ENCODE results near the gene VTI1A.

The VTI1A gene

DNA sequence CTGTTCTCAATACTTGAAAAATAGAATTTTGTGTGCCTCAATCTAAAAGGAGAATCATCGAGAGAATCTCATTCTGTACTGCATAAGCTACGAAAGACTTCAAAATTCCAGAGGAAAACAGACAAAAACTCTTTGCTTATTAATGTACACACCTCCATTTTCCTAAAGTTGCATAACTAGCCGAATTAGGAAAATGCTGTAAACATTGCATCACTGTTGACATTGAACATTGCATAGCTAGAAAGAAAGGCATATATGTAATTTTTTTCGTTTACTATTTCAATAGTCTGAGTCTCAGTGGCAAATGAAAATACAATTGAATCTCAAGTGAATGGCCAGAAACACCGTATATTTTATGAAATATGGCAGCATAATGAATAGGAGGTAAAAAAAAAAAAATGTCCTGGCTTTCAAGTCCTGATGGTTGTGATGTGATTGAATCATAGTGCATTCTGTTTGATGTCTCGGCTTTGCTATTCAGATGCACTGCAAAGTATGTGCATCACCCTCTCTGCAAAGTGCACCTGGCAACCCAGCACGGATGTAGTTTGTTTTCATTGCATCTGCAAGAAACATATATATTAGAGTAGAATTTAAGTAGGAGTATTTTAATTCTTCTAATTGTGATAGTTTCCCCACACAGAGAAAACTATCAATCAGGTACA lies 196.7 kb downstream of the VTI1A start:
- DNase-seq: no peak

DNA sequence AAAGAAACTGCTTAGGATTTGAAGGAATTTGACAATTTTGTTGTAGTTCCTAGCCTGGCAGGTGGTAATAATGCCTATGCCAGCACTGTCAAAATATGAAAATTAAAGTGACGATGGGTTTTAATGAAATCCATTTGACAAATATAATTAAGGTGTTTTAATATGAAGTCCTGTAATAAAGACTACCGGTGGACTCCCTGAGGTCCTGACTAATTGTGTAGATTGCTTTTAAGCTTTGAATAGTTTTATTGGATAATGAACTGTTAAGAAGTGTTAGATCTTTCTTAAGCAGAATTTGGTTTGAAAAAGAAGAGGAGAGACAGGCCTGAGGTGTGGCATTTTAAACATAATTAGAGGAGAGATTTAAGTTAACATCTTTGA lies 197.2 kb downstream of the VTI1A start:
- DNase-seq: no peak

DNA sequence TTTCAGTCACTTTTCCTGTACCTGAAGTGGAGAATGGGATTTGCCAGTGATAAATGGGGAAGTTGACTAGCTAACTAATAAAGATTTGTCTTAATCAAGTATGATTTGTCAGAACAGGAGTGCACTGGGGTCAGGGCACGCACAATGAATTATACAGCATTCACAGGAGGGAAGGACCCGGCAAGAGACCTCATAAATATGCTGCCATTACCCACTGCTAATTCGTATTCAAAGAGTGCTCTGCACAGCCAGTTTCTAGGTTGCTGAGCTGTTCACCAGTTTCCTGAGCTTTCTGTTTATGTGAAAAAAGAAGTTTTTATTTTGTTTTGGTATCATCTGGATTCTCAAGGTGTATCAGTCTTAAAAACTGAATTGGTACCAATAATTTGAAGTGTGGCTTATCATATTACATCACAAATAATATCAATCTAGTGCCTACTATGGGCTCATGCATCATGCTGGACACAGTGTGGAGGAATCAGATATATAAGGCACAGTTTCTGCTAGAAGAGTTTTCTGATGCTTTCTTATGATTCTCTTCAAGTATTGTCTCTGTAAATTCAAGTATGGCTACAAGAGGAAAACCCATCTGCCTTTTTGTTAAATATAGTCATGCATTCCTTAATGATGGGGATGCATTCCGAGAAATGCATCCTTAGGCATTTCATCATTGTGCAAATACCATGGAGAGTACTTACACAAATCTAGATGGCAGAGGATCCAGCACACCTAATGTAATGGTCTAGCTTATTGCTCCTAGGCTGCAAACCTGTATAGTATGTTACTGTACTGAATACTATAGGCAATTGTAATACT lies 202.2 kb downstream of the VTI1A start:
- no peak for DNase-seq

DNA sequence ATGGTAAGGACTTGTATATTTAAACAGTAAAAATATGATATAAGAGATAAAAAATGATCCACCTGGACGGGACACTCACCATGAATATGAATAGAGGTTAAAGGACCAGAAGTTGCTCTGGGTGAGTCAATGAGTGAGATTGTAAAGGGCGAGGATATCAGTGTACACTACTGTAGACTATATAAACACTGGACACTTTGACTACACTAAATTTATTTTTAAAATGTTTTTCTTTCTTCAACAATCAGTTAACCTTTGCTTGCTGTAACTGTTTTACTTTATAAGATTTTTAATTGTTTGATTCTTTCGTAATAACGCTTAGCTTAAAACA lies 202.8 kb downstream of the VTI1A start:
- no peak for DNase-seq

DNA sequence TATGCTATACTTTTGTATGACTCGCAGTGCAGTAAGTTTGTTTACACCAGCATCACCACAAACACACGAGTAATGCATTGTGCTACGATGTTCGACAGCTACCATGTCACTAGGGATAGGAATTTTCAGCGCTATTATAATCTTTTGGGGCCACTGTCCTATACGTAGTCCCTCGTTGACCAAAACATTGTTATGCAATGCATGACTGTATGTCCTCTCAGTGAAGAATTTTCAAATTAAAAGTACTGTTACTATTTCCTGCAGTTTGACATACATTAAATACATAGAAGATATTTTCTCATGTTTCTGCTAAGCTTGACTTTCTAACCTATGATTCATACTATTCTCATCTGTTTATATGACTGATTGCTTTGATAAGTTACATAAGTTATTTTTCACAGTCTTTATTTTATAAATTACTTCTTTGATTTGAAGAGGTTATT lies 203.6 kb downstream of the VTI1A start:
- no peak for DNase-seq

DNA sequence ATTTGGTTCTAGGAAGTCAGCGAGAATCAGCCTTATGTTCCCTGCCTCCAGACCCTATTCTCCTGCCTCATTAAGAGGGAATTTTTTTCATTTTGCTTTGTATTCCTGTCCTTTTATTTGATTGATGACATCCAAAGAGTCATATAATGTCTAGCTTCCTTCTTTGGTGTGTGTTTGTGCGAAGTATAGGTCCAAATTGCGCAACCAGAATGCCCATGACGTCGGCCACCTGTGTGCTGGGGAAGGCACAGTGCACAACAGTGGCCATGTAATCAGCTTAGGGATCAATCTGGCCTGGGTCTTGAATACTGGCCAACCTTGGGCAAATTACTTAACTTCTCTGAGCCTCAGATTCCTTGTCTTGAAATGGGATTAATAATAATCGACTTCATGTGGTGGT lies 206.2 kb downstream of the VTI1A start:
- no peak for DNase-seq

DNA sequence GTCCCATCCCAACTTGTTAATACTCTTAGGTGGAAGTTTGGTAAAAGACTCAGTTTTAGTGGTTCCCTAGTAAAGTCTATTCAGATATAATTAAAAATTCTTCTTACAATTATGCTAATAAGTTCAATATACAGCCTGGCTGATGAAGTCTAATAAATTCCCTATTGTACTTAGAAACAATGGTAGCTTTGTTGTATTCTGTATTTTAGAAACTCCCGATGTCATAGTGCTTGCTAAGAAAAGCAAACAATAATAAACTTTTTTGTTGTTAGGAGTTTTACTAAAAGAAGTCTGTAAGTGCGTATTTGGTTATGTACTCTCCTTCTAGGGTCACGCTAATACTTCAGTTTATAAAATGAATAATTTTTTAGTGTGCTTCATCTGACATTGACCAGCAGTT lies 206.8 kb downstream of the VTI1A start:
- DNase-seq: no peak

DNA sequence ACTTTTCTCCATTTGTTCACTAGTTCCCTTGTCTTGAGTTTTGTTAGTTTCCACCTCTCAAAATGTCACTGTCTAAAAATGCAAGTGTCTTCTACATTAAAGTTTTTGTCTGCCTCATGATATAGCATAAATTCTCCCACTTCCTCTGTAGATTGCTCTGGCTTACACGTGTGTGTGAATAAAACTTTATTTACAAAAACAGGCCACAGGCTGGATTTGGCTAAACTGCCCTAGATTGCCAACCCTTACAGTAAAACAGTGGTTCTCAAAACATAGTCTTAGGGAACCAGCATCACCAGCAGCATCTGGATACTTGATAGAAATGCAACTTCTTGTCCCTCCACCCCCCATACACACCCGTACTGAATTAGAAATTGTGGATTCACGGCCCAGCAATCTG lies 207.8 kb downstream of the VTI1A start:
- no peak for DNase-seq

DNA sequence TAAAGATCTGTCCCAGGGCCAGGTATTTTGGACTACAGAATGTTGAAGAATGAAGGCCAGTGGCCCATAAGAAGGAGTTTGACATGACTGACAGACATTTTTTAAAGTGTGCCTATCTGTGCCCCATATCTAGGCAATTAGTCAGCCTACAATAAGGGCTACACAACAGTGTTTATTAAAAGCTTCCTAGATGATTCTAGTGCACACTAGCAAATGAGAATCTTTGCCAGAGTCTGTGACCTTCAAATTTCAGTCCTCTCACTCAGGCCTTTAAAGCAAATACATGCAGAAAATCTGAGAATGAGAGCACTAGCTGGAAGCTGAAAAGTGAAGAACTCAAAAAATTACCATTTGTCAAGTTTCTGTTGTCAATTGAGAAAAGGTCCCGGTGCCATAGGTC lies 208.7 kb downstream of the VTI1A start:
- DNase-seq: no peak

DNA sequence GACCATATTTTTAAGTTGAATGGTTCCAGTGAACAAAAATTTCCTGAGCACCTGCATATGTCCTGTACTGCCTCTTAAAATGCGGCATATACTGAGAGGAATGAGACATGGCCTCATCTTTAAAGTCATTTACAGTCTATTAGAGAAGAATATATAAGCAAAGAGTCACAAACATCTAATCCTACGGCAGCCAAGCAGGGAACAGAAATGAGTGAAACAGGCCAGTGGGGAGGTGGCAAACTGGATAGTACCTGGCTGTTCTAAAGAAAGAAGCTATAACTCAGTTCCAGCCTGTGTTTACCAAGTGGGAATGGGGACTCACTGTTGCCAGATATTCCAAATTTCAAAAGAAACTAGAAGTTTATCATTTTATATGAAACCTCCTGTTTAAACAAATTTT lies 211.4 kb downstream of the VTI1A start:
- DNase-seq: no peak

DNA sequence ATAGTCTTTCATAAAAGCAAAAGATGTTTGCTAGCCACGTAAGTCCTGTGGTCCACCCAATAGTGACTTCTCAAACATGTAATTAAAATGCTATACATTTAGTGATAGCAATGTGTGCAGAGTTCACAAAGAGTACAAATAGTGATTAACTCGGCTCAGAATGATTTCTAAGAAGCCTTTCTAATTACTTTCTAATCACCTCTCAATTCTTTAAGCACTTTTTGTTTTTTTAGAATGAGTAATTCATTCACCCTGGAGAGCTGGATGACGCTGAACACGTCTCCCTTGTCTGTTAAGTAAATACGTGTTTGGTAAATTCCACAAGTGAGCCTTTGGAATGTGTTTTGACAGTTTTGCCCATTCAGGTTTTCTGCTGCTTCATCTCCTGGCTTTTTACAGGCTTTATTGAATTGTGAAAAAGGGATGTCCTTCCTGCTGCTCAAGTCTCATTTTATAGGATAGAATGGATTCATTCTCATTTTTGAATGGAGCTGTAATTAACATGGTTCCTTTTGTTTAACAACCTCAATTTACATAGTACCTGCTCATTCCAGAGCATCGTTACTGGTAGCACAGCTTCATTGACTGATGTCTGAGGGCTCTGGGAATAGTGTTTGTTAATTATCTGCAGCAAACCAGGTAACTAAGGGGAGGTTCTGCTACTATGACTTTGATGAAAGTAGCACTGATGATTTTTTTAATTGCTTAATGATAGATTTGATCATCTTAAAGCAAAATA lies 212.1 kb downstream of the VTI1A start:
- no peak for DNase-seq

DNA sequence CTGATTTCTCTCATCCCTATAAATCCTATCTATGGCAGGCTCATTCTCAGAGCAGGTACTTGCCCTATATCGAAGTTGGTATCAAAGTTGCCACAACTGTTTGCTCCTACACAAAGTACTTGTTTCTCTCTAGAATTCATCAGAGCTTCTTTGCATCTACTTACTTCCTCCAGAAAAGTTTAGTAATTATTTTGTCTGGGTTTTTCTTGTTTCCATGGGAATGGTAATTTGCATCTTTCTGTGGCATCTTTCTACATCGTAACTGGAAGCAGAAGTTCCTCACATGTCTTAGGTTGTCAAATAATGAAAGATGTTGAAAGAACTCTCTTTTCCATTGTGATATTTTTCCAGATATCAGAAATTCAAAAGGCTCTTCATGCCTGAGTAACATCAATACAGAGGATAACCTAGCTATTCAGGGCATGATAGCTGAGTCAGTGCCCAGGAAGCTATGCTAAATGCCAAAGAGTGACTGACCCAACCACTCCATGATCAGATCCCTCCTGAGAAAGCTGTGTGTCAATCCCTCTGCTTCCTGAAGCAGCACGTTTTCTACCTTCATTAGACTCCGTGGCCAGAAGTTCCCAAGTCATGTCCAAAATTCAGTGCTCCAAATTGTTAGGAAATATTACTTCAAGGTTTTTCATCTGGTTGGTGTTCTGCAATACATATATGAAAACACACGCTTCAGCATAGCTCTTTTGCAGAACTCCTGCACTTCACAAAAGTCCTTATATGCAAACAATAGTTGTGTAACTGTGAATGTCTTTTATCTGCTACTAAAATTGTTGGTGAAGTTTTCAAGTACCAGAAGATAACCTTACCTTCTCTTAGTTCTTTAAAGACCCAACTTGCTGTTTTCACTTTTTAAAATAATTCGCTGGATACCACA lies 216.5 kb downstream of the VTI1A start:
- no peak for DNase-seq

DNA sequence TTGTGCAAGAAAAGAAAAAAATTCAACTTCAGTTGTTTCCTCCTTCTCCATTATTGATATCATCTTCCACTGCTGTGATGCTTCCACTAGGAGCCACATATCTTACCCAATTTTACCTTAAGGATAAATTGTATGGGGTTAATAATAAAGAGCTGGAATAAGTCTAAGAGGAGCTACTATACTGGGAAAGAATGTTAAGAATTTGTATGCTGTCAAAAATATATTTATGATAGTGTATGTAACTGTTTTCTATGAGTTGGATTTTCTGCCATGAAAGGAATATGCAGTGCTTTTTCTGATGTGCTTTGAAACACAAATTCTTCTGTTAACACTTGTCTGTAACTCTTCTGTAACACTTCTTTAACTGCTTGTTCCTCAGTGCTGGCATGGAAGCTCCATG lies 219.1 kb downstream of the VTI1A start:
- DNase-seq: no peak

DNA sequence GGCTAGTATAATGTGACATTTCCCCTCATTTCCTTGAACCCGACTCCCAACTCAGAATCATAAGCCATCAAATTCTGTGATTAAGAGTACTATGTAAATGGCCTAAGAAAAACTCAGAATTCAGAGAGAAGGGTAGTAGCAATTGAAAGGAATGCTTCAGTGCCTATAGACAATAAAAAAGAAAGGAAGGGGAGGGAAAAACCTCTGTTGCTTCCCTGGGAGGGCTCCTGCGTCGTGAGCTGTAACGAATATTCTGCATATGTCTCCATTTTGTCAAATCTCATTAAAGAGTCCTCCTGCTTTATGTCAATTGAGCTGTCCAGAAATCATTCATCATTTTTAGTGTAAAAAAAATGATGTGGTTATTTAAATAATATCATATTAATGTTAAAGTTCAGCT lies 223.0 kb downstream of the VTI1A start:
- no peak for DNase-seq

DNA sequence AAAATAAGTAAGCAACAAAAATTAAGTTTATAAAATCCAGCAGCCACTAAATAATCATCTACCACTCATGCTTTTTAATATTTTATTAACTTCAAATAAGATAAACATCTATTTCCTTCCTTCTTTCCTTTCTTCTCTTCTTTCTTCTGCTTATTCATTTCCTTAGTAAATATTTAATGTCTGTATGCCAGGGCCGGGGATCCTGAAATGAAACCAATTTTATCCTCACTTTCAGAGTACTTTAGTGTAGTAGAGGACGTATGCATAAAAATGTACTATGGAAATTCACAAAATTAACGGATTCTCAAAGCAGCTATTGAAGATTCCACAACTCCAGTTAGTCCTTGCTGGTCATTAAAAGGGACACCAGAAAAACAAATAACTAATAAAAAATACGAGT lies 224.7 kb downstream of the VTI1A start:
- no peak for DNase-seq

DNA sequence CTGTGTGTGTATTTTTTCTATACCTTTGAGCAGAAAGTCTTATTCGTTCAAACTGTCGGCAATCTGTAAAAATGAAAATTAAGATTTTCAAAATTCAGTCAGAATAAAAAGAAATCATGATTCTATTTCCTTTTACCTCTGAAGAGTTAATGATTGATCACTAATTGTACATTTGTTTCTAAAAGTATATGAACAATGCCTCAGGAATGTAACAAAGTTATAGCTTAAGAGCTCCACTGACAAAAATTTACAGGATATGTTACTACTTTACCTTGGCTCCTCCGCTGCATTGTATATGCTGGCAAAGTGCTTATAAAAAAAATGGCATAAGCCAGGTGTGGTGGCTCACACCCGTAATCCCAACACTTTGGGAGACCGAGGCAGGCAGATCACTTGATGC lies 225.7 kb downstream of the VTI1A start:
- no peak for DNase-seq

DNA sequence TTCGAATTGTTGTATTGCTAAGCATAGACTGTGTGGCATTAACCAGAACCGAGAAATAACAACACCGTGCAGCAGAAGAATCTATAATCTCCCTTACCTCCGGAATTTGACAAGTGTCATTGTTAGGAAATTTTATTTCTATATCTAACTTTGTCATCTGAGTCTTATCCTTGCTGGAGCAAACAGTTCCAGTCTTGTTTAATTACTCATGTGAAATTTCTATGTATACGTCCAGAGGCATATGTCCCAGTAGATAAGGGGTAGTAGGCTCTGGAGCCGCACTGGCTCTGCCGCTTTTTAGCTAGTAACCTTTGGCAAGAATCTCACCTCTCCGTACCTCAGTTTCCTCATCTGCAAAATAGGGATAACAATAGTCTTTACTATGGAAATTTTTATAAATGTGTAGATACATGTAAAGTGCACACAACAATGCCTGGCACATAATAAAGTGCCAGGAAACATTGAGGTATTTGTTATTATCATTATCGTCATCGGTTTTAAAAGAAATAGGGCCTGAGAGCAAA lies 228.6 kb downstream of the VTI1A start:
- DNase-seq: no peak

DNA sequence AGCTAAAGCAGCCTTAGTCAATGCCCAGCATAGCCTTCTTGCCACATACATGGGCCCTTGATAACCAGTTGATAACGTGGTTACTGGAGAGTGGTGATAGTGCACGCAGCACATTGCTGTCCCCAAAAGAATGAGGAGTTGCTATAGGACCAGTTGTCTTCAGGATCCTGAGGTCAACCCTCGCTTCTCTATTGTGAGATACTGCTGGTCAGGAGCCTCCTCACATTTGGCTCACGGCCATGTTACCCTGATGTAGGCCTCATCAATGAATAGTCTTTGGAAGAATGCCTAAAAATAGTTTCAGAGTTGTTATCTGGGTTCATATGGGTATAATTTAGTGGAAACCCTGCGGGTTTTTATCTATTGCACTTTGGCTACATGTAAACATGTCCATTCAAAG lies 230.7 kb downstream of the VTI1A start:
- DNase-seq: no peak

DNA sequence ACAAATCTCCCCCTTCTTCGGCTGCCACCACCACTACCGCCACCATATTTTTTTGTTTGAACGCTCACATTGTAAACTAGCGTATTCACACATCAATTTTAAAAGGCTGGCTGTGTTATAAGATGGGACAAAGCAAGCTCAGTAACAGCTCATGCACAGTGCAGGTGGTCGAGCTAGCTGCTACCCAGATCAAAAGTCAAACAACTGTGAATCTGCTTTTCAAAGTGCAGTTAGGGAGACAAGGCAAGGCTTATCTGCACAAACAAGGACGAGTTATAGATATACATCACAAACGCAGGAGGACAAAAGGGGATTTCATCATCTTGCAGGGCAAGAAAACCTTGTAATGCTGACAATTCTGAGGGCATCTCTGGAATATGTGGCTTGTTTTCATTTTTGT lies 231.6 kb downstream of the VTI1A start:
- peak; percentile 4 for DNase-seq

DNA sequence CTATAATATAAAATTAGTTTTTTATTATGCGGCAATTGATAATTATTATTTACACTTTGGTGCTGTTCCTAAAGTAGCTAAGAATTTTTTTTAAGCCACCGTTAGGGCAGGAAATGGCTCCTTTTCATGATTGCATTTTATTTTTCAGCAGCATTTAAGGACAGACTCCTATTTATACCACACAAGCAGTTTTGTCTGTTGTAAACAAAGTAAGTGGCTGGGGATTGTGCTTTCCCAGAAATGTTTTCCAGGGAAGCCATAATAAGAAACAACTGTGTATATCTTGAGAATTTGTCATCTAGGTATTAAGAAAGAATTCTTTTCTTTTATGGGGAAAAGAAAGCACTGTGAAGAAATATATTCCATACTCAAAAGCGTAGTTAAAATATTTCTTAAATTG lies 232.0 kb downstream of the VTI1A start:
- DNase-seq: peak; percentile 1

DNA sequence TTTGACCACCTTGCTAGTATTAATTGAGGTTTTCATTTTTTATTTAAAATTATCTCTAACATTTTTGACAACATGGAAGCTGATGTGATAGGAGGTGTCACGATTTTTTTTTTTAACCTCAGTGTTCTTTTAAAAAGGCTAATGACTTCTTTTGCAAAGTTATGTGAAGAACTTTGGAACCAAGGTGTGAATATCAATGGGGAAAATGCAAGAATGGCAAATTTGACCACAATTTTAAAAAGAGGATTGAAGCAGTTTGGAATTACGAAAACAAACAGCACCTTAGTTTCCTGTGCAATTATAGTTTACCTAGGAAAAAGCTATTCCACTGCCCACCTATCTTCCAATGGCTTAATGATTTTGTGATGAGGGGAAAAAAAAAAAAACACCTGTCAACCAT lies 232.4 kb downstream of the VTI1A start:
- no peak for DNase-seq

DNA sequence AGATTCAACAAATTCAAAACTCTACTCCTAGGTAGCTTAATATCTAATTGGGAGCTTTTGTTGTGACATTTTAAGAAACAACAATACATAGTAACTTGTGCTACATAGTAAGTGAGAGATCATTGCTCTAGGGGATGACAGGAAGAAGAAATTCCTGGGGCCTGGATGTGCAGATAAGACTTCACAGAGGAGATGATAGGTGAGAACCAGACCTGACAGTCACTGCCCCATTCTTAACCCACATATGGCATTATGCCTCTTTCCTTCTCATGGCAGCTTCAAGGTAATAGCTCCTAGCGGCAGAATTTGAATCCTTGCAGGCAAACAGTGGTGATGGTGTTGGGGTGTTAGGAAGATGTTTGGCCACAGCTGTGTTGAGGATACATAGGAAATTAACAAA lies 233.6 kb downstream of the VTI1A start:
- DNase-seq: no peak

DNA sequence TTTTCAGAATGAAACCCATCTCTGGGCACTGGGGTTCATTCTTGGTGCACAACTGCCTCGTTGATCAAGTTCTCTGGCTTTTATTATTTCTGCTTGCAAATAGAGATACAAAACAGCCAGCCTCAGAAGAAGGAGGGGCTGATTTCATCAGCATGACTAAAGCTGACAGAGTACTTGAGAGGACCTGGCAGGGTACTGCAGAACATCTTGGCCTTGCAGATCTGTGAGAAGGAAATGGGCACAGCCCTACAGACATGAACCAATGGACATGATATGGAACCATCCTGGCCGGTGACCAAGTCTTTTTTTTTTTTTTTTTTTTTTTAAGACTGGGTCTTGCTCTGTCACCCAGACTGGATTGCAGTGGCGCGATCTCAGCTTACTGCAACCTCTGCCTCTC lies 240.6 kb downstream of the VTI1A start:
- DNase-seq: no peak
